SK-N-SH (cell line): ENCODE measurements around the gene MRRF. TPM values are rescaled to one million over a fixed set of nuclear protein-coding genes. Genes with fewer than 3 reads are reported as not detected.
A peak's percentile ranks its signal among the peaks of the same experiment; 100 is the strongest.

Experiments
- CTCF ChIA-PET: fragments of 300-600, 350-600 bp; formaldehyde crosslinking; extraction: SDS; loops from one replicate; lab custom pipeline; 2021; lab: Yijun Ruan, JAX
- POLR2A ChIA-PET: fragments of 350-600 bp; sonication (Branson Sonifier 250); formaldehyde crosslinking; extraction: SDS; loops from one replicate; lab custom pipeline; 2020; ENCODE audit warnings: antibody characterized with exemption, inconsistent platforms; lab: Yijun Ruan, JAX
- DNase-seq: peaks from one replicate; pipeline ENCODE4 v3.0.0; 2012
- H2AFZ ChIP-seq: fragments of 200-600 bp; sonication (generic); 2 replicates; pipeline ENCODE4 v1.8.1; 2016; ENCODE audit warnings: antibody characterized with exemption, mild to moderate bottlenecking, low read depth
- H3F3A ChIP-seq: fragments of 200-600 bp; sonication (generic); replicated peaks from 2 replicates; pipeline ENCODE3; 2016; ENCODE audit warnings: antibody characterized with exemption, mild to moderate bottlenecking; ENCODE audit not compliant: insufficient read depth
- H3K27ac ChIP-seq, 2 experiments: fragments of 200-500 bp in 1 of 2; fragments of 200-600 bp in 1 of 2; sonication (Bioruptor generic) in 1 of 2; sonication (generic), shearing (Covaris generic) in 1 of 2; 2 replicates each; pipeline versions ENCODE4 v1.5.1 to v1.6.1; 2014 to 2016; ENCODE audit warnings: low read depth in 2 of 2, inconsistent platforms in 1 of 2, low read length in 1 of 2, mild to moderate bottlenecking in 1 of 2, mixed read lengths in 1 of 2
- H3K27me3 ChIP-seq: fragments of 200-600 bp; sonication (generic), shearing (Covaris generic); 2 replicates; pipeline ENCODE4 v1.6.1; 2016; ENCODE audit warnings: mixed run types; ENCODE audit not compliant: insufficient read depth
- H3K36me3 ChIP-seq, 2 experiments: fragments of 200-500 bp in 1 of 2; fragments of 200-600 bp in 1 of 2; sonication (Bioruptor generic) in 1 of 2; sonication (generic) in 1 of 2; replicated peaks in 1 of 2; 2 replicates each; pipeline versions ENCODE3 to v1.5.1; 2014 to 2016; ENCODE audit warnings: low read length in 1 of 2, mild to moderate bottlenecking in 1 of 2; ENCODE audit not compliant: insufficient read depth in 2 of 2, control insufficient read depth in 1 of 2
- H3K4me1 ChIP-seq, 2 experiments: fragments of 200-500 bp in 1 of 2; fragments of 200-600 bp in 1 of 2; sonication (Bioruptor generic) in 1 of 2; sonication (generic), shearing (Covaris generic) in 1 of 2; 2 replicates each; pipeline versions ENCODE4 v1.5.1 to v1.6.1; 2014 to 2016; ENCODE audit warnings: low read depth in 1 of 2, low read length in 1 of 2, mixed run types in 1 of 2; ENCODE audit not compliant: insufficient read depth in 2 of 2, control insufficient read depth in 1 of 2
- H3K4me2 ChIP-seq: fragments of 200-600 bp; sonication (generic), shearing (Covaris generic); 2 replicates; pipeline ENCODE4 v1.6.1; 2017; ENCODE audit warnings: mixed run types
- H3K4me3 ChIP-seq, 2 experiments: fragments of 200-500 bp in 1 of 2; fragments of 200-600 bp in 1 of 2; sonication (Bioruptor generic) in 1 of 2; sonication (generic), shearing (Covaris generic) in 1 of 2; 2 replicates each; pipeline versions ENCODE4 v1.5.1 to v1.8.1; 2014 to 2016; ENCODE audit warnings: low read depth in 2 of 2, inconsistent platforms in 1 of 2, low read length in 1 of 2, mild to moderate bottlenecking in 1 of 2, mixed read lengths in 1 of 2, moderate library complexity in 1 of 2
- H3K79me2 ChIP-seq: fragments of 200-600 bp; sonication (generic); 2 replicates; pipeline ENCODE4 v1.8.1; 2017; ENCODE audit warnings: mild to moderate bottlenecking; ENCODE audit not compliant: insufficient read depth
- H3K9ac ChIP-seq: fragments of 200-600 bp; sonication (generic); 2 replicates; pipeline ENCODE4 v1.6.1; 2017; ENCODE audit warnings: mixed run types
- H3K9me2 ChIP-seq: fragments of 200-600 bp; sonication (generic); 2 replicates; pipeline ENCODE4 v1.6.1; 2017; ENCODE audit warnings: mixed run types
- H3K9me3 ChIP-seq: fragments of 200-600 bp; sonication (generic); 2 replicates; pipeline ENCODE4 v1.6.1; 2017; ENCODE audit warnings: mixed run types, mild to moderate bottlenecking, moderate library complexity
- H4K20me1 ChIP-seq: fragments of 200-600 bp; sonication (generic); 2 replicates; pipeline ENCODE4 v1.6.1; 2017; ENCODE audit warnings: mild to moderate bottlenecking, mixed run types; ENCODE audit not compliant: insufficient read depth
- CHD2 ChIP-seq: fragments of 150-350 bp; IDR thresholded peaks from 2 replicates; pipeline ENCODE4 v1.6.1; 2018; ENCODE audit warnings: low read length; ENCODE audit not compliant: partially characterized antibody
- ELF1 ChIP-seq: IDR thresholded peaks from 2 replicates; pipeline ENCODE4 v1.4.0; 2012
- FOSL2 ChIP-seq: IDR thresholded peaks from 2 replicates; pipeline ENCODE4 v1.4.0; 2012; ENCODE audit warnings: low read depth, mild to moderate bottlenecking, moderate library complexity, borderline replicate concordance
- GABPA ChIP-seq: IDR thresholded peaks from 2 replicates; pipeline ENCODE4 v1.4.0; 2012; ENCODE audit warnings: low read depth, mild to moderate bottlenecking
- MXI1 ChIP-seq: IDR thresholded peaks from 2 replicates; pipeline ENCODE4 v1.6.1; 2012; ENCODE audit warnings: mild to moderate bottlenecking, low read depth, low read length, improper control_type of control experiment
- NFIC ChIP-seq: IDR thresholded peaks from 2 replicates; pipeline ENCODE4 v1.4.0; 2012; ENCODE audit warnings: borderline replicate concordance
- NRF1 ChIP-seq: IDR thresholded peaks from 2 replicates; pipeline ENCODE4 v1.6.1; 2012; ENCODE audit warnings: low read depth, mild to moderate bottlenecking, low read length
- POLR2AphosphoS5 ChIP-seq: IDR thresholded peaks from 2 replicates; pipeline ENCODE4 v1.6.1; 2012; ENCODE audit warnings: low read depth, low read length
- RAD21 ChIP-seq: IDR thresholded peaks from 2 replicates; pipeline ENCODE4 v1.6.1; 2012; ENCODE audit warnings: mild to moderate bottlenecking, low read length
- RCOR1 ChIP-seq: fragments of 150-350 bp; IDR thresholded peaks from 2 replicates; pipeline ENCODE4 v1.6.1; 2017; ENCODE audit warnings: antibody characterized with exemption, low read length
- RXRA ChIP-seq: IDR thresholded peaks from 2 replicates; pipeline ENCODE4 v1.4.0; 2012; ENCODE audit warnings: low read depth, mild to moderate bottlenecking, borderline replicate concordance
- SIN3A ChIP-seq: IDR thresholded peaks from 2 replicates; pipeline ENCODE4 v1.6.1; 2012; ENCODE audit warnings: low read depth, mild to moderate bottlenecking, low read length, moderate library complexity, borderline replicate concordance
- WGBS: methylation state at CpG from one replicate; pipeline ENCODE4 v1.1.6; 2017; ENCODE audit warnings: low lambda C conversion rate; 5-methylcytosine and 5-hydroxymethylcytosine counted together
- polyA plus RNA-seq, 3 experiments: library from polyadenylated mRNA; depleted of rRNA; stranded (reverse); fragments of >200 nt; gene quantifications; 2 replicates each; pipeline ENCODE4 v1.2.3, GENCODE V29; 2012
- TF ChIP-seq, protein P1 (sequence below): fragments of 150-350 bp; IDR thresholded peaks from 2 replicates; pipeline ENCODE4 v1.6.1; 2017; ENCODE audit warnings: antibody characterized with exemption, low read length, low read depth, borderline replicate concordance
- TF ChIP-seq, protein P2 (sequence below): IDR thresholded peaks from 2 replicates; pipeline ENCODE4 v1.4.0; 2012; ENCODE audit warnings: low read depth, borderline replicate concordance
- TF ChIP-seq, protein P3 (sequence below): IDR thresholded peaks from 2 replicates; pipeline ENCODE4; 2012

MRRF gene
- polyA plus RNA-seq, 1 of the 3 experiments (the other 2 are of a cell fraction): 35.1 TPM

DNA sequence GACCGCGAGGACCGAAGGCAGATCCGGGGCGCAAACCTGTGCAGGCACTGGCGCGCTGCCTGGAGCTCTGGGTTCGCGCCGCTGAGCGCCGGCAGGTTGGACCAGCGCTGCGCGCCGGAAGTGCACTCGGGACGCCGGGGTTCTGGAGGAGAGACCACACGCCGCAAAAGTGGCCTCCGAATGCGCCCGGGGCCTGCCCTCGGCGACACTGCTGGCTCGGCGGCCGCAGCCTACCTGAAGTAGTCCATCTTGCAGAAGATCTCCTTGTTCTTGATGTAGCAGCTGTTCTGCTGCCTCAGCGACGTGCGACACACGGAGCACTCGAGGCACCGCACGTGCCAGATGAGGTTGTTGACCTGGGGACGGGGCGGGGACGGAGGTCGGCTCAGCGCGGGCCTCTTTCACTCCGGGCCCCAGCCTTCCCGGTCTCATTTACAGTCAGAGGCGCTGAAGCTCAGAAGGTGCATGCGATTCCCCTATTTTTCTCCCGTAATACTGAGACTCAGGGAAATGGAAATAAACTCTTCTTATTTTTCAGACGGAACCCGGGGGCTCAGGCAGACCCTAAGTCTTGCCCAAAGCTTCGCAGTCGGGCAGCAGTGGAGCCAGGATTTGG, 38.4 kb upstream of the MRRF start:
- H3F3A ChIP-seq: no peaks in the 10 kb centered on the region
- ChIA-PET POLR2A (no interaction called here), CTCF (interaction anchor here (0.8 to 2.4 kb wide), 5 partner anchors 68 to 272 kb away, joined by 4 to 8 read pairs (median 6); no protein-coding TSS in a partner anchor)
- peaks cover 96% of the 10 kb centered on the region for H3K27me3 ChIP-seq
- no peak overlapping the region for H3K9ac ChIP-seq
- H3K4me3 ChIP-seq: no peak overlapping the region
- DNase-seq: peak; percentile 52
- no peaks in the 10 kb centered on the region for H3K36me3 ChIP-seq
- no peaks in the 10 kb centered on the region for H3K9me2 ChIP-seq
- TF ChIP-seq, protein P1, sequence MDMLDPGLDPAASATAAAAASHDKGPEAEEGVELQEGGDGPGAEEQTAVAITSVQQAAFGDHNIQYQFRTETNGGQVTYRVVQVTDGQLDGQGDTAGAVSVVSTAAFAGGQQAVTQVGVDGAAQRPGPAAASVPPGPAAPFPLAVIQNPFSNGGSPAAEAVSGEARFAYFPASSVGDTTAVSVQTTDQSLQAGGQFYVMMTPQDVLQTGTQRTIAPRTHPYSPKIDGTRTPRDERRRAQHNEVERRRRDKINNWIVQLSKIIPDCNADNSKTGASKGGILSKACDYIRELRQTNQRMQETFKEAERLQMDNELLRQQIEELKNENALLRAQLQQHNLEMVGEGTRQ: no peak
- TF ChIP-seq SIN3A: no peak
- no peak for TF ChIP-seq POLR2AphosphoS5
- no peak for TF ChIP-seq RXRA
- TF ChIP-seq, protein P2, sequence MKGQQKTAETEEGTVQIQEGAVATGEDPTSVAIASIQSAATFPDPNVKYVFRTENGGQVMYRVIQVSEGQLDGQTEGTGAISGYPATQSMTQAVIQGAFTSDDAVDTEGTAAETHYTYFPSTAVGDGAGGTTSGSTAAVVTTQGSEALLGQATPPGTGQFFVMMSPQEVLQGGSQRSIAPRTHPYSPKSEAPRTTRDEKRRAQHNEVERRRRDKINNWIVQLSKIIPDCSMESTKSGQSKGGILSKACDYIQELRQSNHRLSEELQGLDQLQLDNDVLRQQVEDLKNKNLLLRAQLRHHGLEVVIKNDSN: no peak
- TF ChIP-seq CHD2: no peak
- no peak for TF ChIP-seq RCOR1
- TF ChIP-seq GABPA: no peak
- no peak for TF ChIP-seq FOSL2
- no peak for TF ChIP-seq MXI1
- no peak for TF ChIP-seq ELF1
- TF ChIP-seq, protein P3, sequence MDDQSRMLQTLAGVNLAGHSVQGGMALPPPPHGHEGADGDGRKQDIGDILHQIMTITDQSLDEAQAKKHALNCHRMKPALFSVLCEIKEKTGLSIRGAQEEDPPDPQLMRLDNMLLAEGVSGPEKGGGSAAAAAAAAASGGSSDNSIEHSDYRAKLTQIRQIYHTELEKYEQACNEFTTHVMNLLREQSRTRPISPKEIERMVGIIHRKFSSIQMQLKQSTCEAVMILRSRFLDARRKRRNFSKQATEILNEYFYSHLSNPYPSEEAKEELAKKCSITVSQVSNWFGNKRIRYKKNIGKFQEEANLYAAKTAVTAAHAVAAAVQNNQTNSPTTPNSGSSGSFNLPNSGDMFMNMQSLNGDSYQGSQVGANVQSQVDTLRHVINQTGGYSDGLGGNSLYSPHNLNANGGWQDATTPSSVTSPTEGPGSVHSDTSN: no peak
- TF ChIP-seq RAD21: no peak
- no peak for TF ChIP-seq NFIC
- no peak for TF ChIP-seq NRF1
- no peak overlapping the region for H2AFZ ChIP-seq
- H3K79me2 ChIP-seq: no peaks in the 10 kb centered on the region
- H3K4me1 ChIP-seq: peaks cover 0 to 4% of the 10 kb centered on the region in 2 experiments; a peak in 1 of 4 replicates
- H3K27ac ChIP-seq: no peak overlapping the region
- no peaks in the 10 kb centered on the region for H3K9me3 ChIP-seq
- peak overlapping the region; percentile 28; the same call in 1 of the 2 replicates for H3K4me2 ChIP-seq
- 21% methylated on average over 20 of the region's 51 CpGs for WGBS
- H4K20me1 ChIP-seq: no peaks in the 10 kb centered on the region
